SK-N-SH (cell line): ENCODE results near the gene GJD4. TPM values are rescaled to one million over a fixed set of nuclear protein-coding genes. Genes with fewer than 3 reads are reported as not detected.

Experiments
- CTCF ChIA-PET: fragments of 300-600, 350-600 bp; formaldehyde crosslinking; extraction: SDS; loops from one replicate; lab custom pipeline; 2021; lab: Yijun Ruan, JAX
- POLR2A ChIA-PET: fragments of 350-600 bp; sonication (Branson Sonifier 250); formaldehyde crosslinking; extraction: SDS; loops from one replicate; lab custom pipeline; 2020; ENCODE audit warnings: antibody characterized with exemption, inconsistent platforms; lab: Yijun Ruan, JAX
- DNase-seq: peaks from one replicate; pipeline ENCODE4 v3.0.0; 2012
- H2AFZ ChIP-seq: fragments of 200-600 bp; sonication (generic); 2 replicates; pipeline ENCODE4 v1.8.1; 2016; ENCODE audit warnings: antibody characterized with exemption, mild to moderate bottlenecking, low read depth
- H3F3A ChIP-seq: fragments of 200-600 bp; sonication (generic); replicated peaks from 2 replicates; pipeline ENCODE3; 2016; ENCODE audit warnings: antibody characterized with exemption, mild to moderate bottlenecking; ENCODE audit not compliant: insufficient read depth
- H3K27ac ChIP-seq, 2 experiments: fragments of 200-500 bp in 1 of 2; fragments of 200-600 bp in 1 of 2; sonication (Bioruptor generic) in 1 of 2; sonication (generic), shearing (Covaris generic) in 1 of 2; 2 replicates each; pipeline versions ENCODE4 v1.5.1 to v1.6.1; 2014 to 2016; ENCODE audit warnings: low read depth in 2 of 2, inconsistent platforms in 1 of 2, low read length in 1 of 2, mild to moderate bottlenecking in 1 of 2, mixed read lengths in 1 of 2
- H3K27me3 ChIP-seq: fragments of 200-600 bp; sonication (generic), shearing (Covaris generic); 2 replicates; pipeline ENCODE4 v1.6.1; 2016; ENCODE audit warnings: mixed run types; ENCODE audit not compliant: insufficient read depth
- H3K36me3 ChIP-seq, 2 experiments: fragments of 200-500 bp in 1 of 2; fragments of 200-600 bp in 1 of 2; sonication (Bioruptor generic) in 1 of 2; sonication (generic) in 1 of 2; replicated peaks in 1 of 2; 2 replicates each; pipeline versions ENCODE3 to v1.5.1; 2014 to 2016; ENCODE audit warnings: low read length in 1 of 2, mild to moderate bottlenecking in 1 of 2; ENCODE audit not compliant: insufficient read depth in 2 of 2, control insufficient read depth in 1 of 2
- H3K4me1 ChIP-seq, 2 experiments: fragments of 200-500 bp in 1 of 2; fragments of 200-600 bp in 1 of 2; sonication (Bioruptor generic) in 1 of 2; sonication (generic), shearing (Covaris generic) in 1 of 2; 2 replicates each; pipeline versions ENCODE4 v1.5.1 to v1.6.1; 2014 to 2016; ENCODE audit warnings: low read depth in 1 of 2, low read length in 1 of 2, mixed run types in 1 of 2; ENCODE audit not compliant: insufficient read depth in 2 of 2, control insufficient read depth in 1 of 2
- H3K4me2 ChIP-seq: fragments of 200-600 bp; sonication (generic), shearing (Covaris generic); 2 replicates; pipeline ENCODE4 v1.6.1; 2017; ENCODE audit warnings: mixed run types
- H3K4me3 ChIP-seq, 2 experiments: fragments of 200-500 bp in 1 of 2; fragments of 200-600 bp in 1 of 2; sonication (Bioruptor generic) in 1 of 2; sonication (generic), shearing (Covaris generic) in 1 of 2; 2 replicates each; pipeline versions ENCODE4 v1.5.1 to v1.8.1; 2014 to 2016; ENCODE audit warnings: low read depth in 2 of 2, inconsistent platforms in 1 of 2, low read length in 1 of 2, mild to moderate bottlenecking in 1 of 2, mixed read lengths in 1 of 2, moderate library complexity in 1 of 2
- H3K79me2 ChIP-seq: fragments of 200-600 bp; sonication (generic); 2 replicates; pipeline ENCODE4 v1.8.1; 2017; ENCODE audit warnings: mild to moderate bottlenecking; ENCODE audit not compliant: insufficient read depth
- H3K9ac ChIP-seq: fragments of 200-600 bp; sonication (generic); 2 replicates; pipeline ENCODE4 v1.6.1; 2017; ENCODE audit warnings: mixed run types
- H3K9me2 ChIP-seq: fragments of 200-600 bp; sonication (generic); 2 replicates; pipeline ENCODE4 v1.6.1; 2017; ENCODE audit warnings: mixed run types
- H3K9me3 ChIP-seq: fragments of 200-600 bp; sonication (generic); 2 replicates; pipeline ENCODE4 v1.6.1; 2017; ENCODE audit warnings: mixed run types, mild to moderate bottlenecking, moderate library complexity
- H4K20me1 ChIP-seq: fragments of 200-600 bp; sonication (generic); 2 replicates; pipeline ENCODE4 v1.6.1; 2017; ENCODE audit warnings: mild to moderate bottlenecking, mixed run types; ENCODE audit not compliant: insufficient read depth
- ELF1 ChIP-seq: IDR thresholded peaks from 2 replicates; pipeline ENCODE4 v1.4.0; 2012
- EZH2phosphoT487 ChIP-seq: fragments of 200-600 bp; sonication (generic); IDR thresholded peaks from 2 replicates; pipeline ENCODE4 v1.6.1; 2017; ENCODE audit warnings: low read depth, mixed run types, mild to moderate bottlenecking, antibody characterized with exemption, moderate library complexity, borderline replicate concordance
- FOSL2 ChIP-seq: IDR thresholded peaks from 2 replicates; pipeline ENCODE4 v1.4.0; 2012; ENCODE audit warnings: low read depth, mild to moderate bottlenecking, moderate library complexity, borderline replicate concordance
- FOXJ3 ChIP-seq: sonication (generic); formaldehyde crosslinking; IDR thresholded peaks from 2 replicates; pipeline ENCODE4 v1.5.1; 2020; ENCODE audit warnings: mild to moderate bottlenecking, missing genetic modification reagents
- FOXM1 ChIP-seq: IDR thresholded peaks from 2 replicates; pipeline ENCODE4 v1.4.0; 2012; ENCODE audit warnings: low read depth, mild to moderate bottlenecking
- MEF2A ChIP-seq: IDR thresholded peaks from 2 replicates; pipeline ENCODE4 v1.4.0; 2012; ENCODE audit warnings: low read depth, borderline replicate concordance
- MXI1 ChIP-seq: IDR thresholded peaks from 2 replicates; pipeline ENCODE4 v1.6.1; 2012; ENCODE audit warnings: mild to moderate bottlenecking, low read depth, low read length, improper control_type of control experiment
- POLR2AphosphoS5 ChIP-seq: IDR thresholded peaks from 2 replicates; pipeline ENCODE4 v1.6.1; 2012; ENCODE audit warnings: low read depth, low read length
- RCOR1 ChIP-seq: fragments of 150-350 bp; IDR thresholded peaks from 2 replicates; pipeline ENCODE4 v1.6.1; 2017; ENCODE audit warnings: antibody characterized with exemption, low read length
- RFX5 ChIP-seq: IDR thresholded peaks from 2 replicates; pipeline ENCODE4 v1.6.1; 2012; ENCODE audit warnings: mild to moderate bottlenecking, improper control_type of control experiment, low read length
- SIN3A ChIP-seq: IDR thresholded peaks from 2 replicates; pipeline ENCODE4 v1.6.1; 2012; ENCODE audit warnings: low read depth, mild to moderate bottlenecking, low read length, moderate library complexity, borderline replicate concordance
- TEAD4 ChIP-seq: IDR thresholded peaks from 2 replicates; pipeline ENCODE4 v1.4.0; 2012; ENCODE audit warnings: mild to moderate bottlenecking, borderline replicate concordance; ENCODE audit not compliant: insufficient read depth
- USF2 ChIP-seq: fragments of 150-350 bp; IDR thresholded peaks from 2 replicates; pipeline ENCODE4 v1.6.1; 2017; ENCODE audit warnings: antibody characterized with exemption, low read length, low read depth, borderline replicate concordance
- WGBS: methylation state at CpG from one replicate; pipeline ENCODE4 v1.1.6; 2017; ENCODE audit warnings: low lambda C conversion rate; 5-methylcytosine and 5-hydroxymethylcytosine counted together
- polyA plus RNA-seq, 3 experiments: library from polyadenylated mRNA; depleted of rRNA; stranded (reverse); fragments of >200 nt; gene quantifications; 2 replicates each; pipeline ENCODE4 v1.2.3, GENCODE V29; 2012

Gene GJD4
- polyA plus RNA-seq, 1 of the 3 experiments (the other 2 are of a cell fraction), result not detected

DNA sequence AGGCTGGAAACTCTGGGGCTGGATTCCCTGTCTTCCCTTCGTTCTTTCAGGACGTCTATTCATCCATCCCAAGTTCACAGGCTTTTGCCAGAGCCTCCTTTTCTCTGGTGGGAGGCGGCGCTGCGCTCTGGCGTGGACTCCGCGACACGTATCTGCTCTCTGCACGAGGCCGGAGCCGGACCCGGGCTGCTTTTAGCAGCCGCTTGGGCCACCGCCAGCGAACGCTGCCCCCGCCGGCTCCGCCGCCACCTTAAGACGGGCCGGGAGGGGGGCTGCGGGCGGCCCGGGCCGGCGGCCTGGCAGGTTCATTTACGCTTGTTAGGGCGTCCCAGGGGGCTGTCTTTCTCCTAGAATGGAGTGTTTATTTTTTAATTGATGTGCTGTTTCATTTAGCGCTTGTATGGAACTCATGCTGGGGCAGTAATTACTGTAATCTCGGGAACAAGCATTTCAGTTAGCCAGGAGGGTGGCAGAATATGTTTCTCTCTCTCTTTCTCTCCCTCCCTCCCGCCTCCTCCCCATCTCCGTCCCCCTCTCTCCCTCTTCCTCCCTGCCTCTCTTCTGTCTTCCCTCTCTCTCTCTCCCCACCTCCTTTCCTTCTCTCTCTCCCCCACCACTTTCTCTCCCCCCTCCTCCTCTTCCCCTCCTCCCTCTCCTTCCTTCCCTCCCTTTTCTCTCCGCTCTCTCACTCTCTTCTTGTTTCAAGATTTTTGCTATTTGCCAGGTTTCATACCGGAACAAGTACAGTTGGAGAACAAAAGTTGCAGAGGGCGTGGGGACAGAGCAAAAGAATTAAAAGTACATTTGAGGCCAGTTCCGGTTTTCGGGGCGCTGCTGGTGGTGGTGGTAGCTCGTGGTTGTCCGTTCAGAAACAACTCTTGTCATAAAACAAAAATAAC is 38.3 kb downstream of the GJD4 start:
- TF ChIP-seq RCOR1 (no peak), TEAD4 (no peak), SIN3A (no peak), FOXJ3 (no peak), MEF2A (no peak), RFX5 (no peak)
- peak overlapping the region; percentile 98 for H3K4me2 ChIP-seq
- peaks cover 0 to 5% of the 10 kb centered on the region in 2 experiments for H3K36me3 ChIP-seq
- H3K4me3 ChIP-seq, result peak overlapping the region; percentile 68 to 88
- no peaks in the 10 kb centered on the region for H3K9me3 ChIP-seq
- peaks cover 18% of the 10 kb centered on the region for H3K79me2 ChIP-seq
- peak overlapping the region; percentile 36; the same call in 1 of the 2 replicates for H3K9ac ChIP-seq
- H3K4me1 ChIP-seq, result peaks cover 0 to 25% of the 10 kb centered on the region in 2 experiments; a peak in 1 of 4 replicates
- peaks cover 16% of the 10 kb centered on the region for H3F3A ChIP-seq
- H4K20me1 ChIP-seq, result peaks cover 16% of the 10 kb centered on the region
- no peaks in the 10 kb centered on the region; the same call in 1 of the 2 replicates for H3K27me3 ChIP-seq
- no peak overlapping the region for H3K27ac ChIP-seq
- peak; percentile 58 for DNase-seq
- WGBS, result 14% methylated on average over 20 of the region's 42 CpGs
- H3K9me2 ChIP-seq, result no peaks in the 10 kb centered on the region
- POLR2A ChIA-PET, result no interaction called here
- CTCF ChIA-PET, result interaction anchor here (1.2 kb wide), 1 partner anchor 30 kb away, joined by 3 read pairs; no protein-coding TSS in a partner anchor
- H2AFZ ChIP-seq, result peak overlapping the region; percentile 87

DNA sequence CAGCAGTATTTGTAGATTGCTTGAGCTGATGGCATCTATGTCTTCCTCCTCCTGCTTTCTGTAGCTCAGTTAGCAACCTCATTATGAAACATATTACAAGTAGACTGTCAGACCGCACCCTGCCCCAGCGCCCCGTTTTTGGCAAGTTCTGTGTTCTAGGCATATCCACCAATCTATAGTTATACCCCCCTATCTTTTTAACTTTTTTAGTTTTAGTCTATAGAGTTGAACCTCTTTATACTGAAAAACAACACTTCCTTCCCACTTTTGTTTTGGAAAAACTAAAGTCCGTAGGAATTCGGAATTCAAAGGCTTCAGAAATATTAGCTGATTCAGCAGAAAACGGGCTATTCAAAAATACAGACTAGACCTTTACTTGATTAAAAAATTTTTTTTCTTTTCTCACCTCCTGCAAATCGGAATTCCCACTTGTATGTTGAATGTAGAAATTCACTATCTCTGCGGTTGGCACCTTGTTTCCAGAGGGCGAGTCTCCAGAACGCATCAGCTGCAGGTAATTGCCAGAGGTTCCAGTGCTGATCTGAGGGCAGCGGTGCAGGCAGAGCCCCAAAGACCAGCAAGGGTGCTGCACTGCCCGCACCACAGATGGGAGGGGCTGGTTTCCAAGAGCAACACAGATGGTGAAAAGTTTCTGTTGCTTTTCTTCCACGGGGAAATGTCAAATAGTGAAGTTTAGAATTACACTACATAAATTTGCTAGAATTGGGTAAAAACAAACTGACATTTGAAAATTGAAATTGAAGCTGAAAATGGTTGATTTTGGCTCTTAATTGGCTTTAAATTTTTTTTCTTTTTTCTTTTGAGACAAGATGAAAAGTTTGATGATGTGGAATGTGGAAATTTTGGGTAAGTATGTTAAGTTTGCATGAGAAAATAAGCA is 39.2 kb downstream of the GJD4 start:
- Histone ChIP-seq H2AFZ (no peak overlapping the region), H3F3A (peaks cover 10% of the 10 kb centered on the region), H3K79me2 (peaks cover 11% of the 10 kb centered on the region; the same call in 1 of the 2 replicates), H3K4me1 (peaks cover 0 to 25% of the 10 kb centered on the region in 2 experiments; a peak in 1 of 4 replicates), H3K9me2 (no peaks in the 10 kb centered on the region), H3K9ac (no peak overlapping the region), H3K4me2 (peak overlapping the region; percentile 98), H3K4me3 (peak overlapping the region in 1 of 2 experiments; percentile 88; a peak in 1 of 4 replicates), H3K27ac (no peak overlapping the region), H3K36me3 (no peaks in the 10 kb centered on the region), H4K20me1 (peaks cover 10% of the 10 kb centered on the region; the same call in 1 of the 2 replicates), H3K9me3 (no peaks in the 10 kb centered on the region), H3K27me3 (no peaks in the 10 kb centered on the region; the same call in 1 of the 2 replicates)
- POLR2A ChIA-PET, result no interaction called here
- 49% methylated on average over 13 of the region's 13 CpGs for WGBS
- no peak for TF ChIP-seq FOSL2
- TF ChIP-seq ELF1, result no peak
- TF ChIP-seq USF2, result no peak
- TF ChIP-seq POLR2AphosphoS5, result no peak
- no peak for TF ChIP-seq MXI1
- no peak for TF ChIP-seq EZH2phosphoT487
- no peak for TF ChIP-seq FOXM1
- CTCF ChIA-PET, result interaction anchor here (1.2 kb wide), 1 partner anchor 31 kb away, joined by 3 read pairs; no protein-coding TSS in a partner anchor
- no peak for DNase-seq
